Measurements from ENCODE around the gene PLEKHD1.

DNA sequence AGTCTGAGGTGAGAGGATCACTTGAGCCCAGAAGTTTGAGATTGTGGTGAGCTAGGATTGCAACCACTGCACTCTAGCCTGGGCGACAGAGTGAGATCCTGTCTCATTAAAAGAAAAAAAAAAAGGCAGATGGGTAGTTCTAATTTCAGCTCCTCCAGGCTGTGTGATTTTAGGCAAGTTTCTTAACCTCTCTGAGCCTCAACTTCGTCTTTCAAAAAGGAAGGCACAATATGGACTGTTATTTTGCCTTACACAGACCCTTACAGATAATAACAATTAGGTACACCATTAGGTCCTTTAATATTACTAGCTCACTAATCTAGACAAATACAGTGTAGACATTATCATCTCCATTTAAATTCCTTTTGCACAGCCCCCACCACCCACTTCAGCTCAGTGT, 94.9 kb downstream of the PLEKHD1 start:
- no peak for TF ChIP-seq EZH2 (IDR thresholded peaks at IDR 0.05; ENCODE audit: borderline replicate concordance, insufficient read depth, low read depth, low read length, poor library complexity, severe bottlenecking)
- TF ChIP-seq, protein P1, sequence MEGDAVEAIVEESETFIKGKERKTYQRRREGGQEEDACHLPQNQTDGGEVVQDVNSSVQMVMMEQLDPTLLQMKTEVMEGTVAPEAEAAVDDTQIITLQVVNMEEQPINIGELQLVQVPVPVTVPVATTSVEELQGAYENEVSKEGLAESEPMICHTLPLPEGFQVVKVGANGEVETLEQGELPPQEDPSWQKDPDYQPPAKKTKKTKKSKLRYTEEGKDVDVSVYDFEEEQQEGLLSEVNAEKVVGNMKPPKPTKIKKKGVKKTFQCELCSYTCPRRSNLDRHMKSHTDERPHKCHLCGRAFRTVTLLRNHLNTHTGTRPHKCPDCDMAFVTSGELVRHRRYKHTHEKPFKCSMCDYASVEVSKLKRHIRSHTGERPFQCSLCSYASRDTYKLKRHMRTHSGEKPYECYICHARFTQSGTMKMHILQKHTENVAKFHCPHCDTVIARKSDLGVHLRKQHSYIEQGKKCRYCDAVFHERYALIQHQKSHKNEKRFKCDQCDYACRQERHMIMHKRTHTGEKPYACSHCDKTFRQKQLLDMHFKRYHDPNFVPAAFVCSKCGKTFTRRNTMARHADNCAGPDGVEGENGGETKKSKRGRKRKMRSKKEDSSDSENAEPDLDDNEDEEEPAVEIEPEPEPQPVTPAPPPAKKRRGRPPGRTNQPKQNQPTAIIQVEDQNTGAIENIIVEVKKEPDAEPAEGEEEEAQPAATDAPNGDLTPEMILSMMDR (IDR thresholded peaks at IDR 0.05) = no peak

All from B cell (primary cell).